Stimulated activated CD4-positive, alpha-beta T cell treated with anti-CD3 and anti-CD28 coated beads, Interleukin-1b, Interleukin-23, amount 100 ng/mL, for 1 hour (primary cell): ENCODE measurements around the gene CD163L1.

ENCODE experiments used
- DNase-seq, 2 donors: peaks; one replicate each; pipeline ENCODE4 v3.0.0-alpha.2; 2020; ENCODE audit warnings: low read depth in 2 of 2

The CD163L1 gene

GRCh38 chr12:7324176-7324575 is 119.8 kb downstream of the CD163L1 start:
- no peak for DNase-seq

GRCh38 chr12:7322599-7322998 is 121.4 kb downstream of the CD163L1 start:
- DNase-seq, result no peak

- DNase-seq, result no peak
Observed at GRCh38 chr12:7321624-7322023, 122.3 kb downstream of the CD163L1 start.

GRCh38 chr12:7319930-7320329 is 124.0 kb downstream of the CD163L1 start:
- DNase-seq, result no peak

GRCh38 chr12:7310070-7310469 is 133.9 kb downstream of the CD163L1 start:
- DNase-seq, result no peak
